IPS-18c (cell line): ENCODE data around the gene DKK3.
"Not testable (repeated sequence)": the region's sequence is repeated elsewhere in the genome, so short reads cannot be mapped to it uniquely, and the experiment has no call there.

Experiments used
- H3K4me3 ChIP-seq: 2 replicates; pipeline ENCODE4 v1.7.0; 2013; ENCODE audit warnings: low read depth, mild to moderate bottlenecking, low read length, moderate library complexity; ENCODE audit not compliant: insufficient read depth
- H3K9me3 ChIP-seq: one replicate; pipeline ENCODE4 v1.6.1; 2013; ENCODE audit warnings: mild to moderate bottlenecking, low read length, moderate library complexity; ENCODE audit not compliant: control insufficient read depth, insufficient read depth

DKK3 gene

GRCh38 chr11:12042215-12042676 lies 33.8 kb upstream of the DKK3 start:
- Histone ChIP-seq H3K9me3 (no peaks in the 10 kb centered on the region), H3K4me3 (no peak overlapping the region)

- H3K4me3 ChIP-seq, result not testable (repeated sequence)
These were observed 32.3 kb upstream of the DKK3 start for GRCh38 chr11:12040719-12041118.

GRCh38 chr11:12032968-12033367 lies 24.5 kb upstream of the DKK3 start:
- Histone ChIP-seq H3K4me3 (no peak overlapping the region), H3K9me3 (no peaks in the 10 kb centered on the region)

More at GRCh38 chr11:12040719-12041118, 32.3 kb upstream of the DKK3 start:
- H3K9me3 ChIP-seq, result not testable (repeated sequence)

GRCh38 chr11:12031856-12032544 lies 23.6 kb upstream of the DKK3 start:
- no peaks in the 10 kb centered on the region for H3K9me3 ChIP-seq

DNA sequence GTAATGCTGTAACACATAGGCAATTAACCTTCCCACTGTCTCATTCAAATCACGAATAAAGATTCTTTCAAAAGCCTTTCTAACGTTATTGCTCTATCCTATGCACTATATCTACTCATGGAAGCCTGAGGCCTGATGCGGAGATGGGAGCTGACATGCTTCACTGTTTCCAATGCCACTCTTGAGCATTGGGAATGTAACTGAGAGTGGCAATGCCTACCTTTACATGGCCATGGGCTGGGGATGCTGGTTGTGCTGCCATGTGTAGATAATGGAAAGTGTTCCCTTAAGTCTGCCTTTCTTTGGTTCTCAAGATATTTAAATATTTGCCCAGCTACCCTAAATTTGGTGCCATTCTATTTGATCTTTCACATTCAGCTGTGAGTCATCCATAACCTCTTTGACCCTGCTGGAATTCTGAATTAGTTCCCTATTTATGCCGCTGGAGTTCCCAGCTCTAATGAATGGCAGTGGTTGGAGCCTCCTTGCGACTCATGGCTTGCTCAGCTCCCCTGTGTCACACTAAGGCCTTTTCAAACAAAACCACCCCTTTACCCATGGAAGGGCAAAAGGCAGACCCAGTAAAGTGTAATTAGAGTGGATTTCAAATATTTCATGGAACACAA lies 21.4 kb upstream of the DKK3 start:
- no peaks in the 10 kb centered on the region for H3K9me3 ChIP-seq
- H3K4me3 ChIP-seq, result no peak overlapping the region

More at GRCh38 chr11:12031856-12032544, 23.6 kb upstream of the DKK3 start:
- H3K4me3 ChIP-seq, result no peak overlapping the region

- Histone ChIP-seq H3K9me3 (peaks cover 2% of the 10 kb centered on the region), H3K4me3 (no peak overlapping the region)
These were observed 20.7 kb upstream of the DKK3 start for GRCh38 chr11:12029119-12029518.

- Histone ChIP-seq H3K4me3 (no peak overlapping the region), H3K9me3 (peaks cover 6% of the 10 kb centered on the region)
These were observed 19.9 kb upstream of the DKK3 start for GRCh38 chr11:12028303-12028702.

GRCh38 chr11:12026331-12027211 lies 18.1 kb upstream of the DKK3 start:
- Histone ChIP-seq H3K4me3 (no peak overlapping the region), H3K9me3 (peaks cover 7% of the 10 kb centered on the region)

DNA sequence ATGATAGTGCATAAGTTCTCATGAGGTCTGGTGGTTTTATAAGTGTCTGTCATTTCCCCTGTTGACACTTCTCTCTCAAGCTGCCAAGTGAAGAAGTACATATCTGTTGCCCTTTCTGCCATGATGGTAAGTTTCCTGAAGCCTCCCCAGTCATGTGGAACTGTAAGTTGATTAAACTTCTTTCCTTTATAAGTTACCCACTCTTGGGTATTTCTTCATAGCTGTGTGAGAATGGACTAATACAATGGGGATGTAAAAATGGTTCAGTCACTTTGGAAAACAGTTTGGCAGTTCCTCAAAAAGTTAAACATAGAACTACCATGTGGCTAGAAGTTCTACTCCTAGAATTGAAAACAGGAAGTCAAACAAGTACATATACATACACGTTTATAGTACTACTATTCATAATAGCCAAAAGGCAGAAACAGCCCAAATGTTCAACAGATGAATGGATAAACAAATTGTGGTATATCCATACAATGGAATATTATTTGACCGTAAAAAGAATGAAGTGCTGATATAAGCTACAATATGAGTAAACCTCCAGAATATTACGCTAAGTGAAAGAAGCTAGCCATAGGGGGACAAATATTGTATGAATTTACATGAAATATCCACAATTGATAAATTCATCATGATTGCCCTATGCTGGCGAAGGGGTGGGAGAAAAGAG lies 16.0 kb upstream of the DKK3 start:
- H3K4me3 ChIP-seq, result no peak overlapping the region
- peaks cover 7% of the 10 kb centered on the region for H3K9me3 ChIP-seq

GRCh38 chr11:12023015-12023414 lies 14.6 kb upstream of the DKK3 start:
- H3K4me3 ChIP-seq, result no peak overlapping the region
- peaks cover 7% of the 10 kb centered on the region for H3K9me3 ChIP-seq

DNA sequence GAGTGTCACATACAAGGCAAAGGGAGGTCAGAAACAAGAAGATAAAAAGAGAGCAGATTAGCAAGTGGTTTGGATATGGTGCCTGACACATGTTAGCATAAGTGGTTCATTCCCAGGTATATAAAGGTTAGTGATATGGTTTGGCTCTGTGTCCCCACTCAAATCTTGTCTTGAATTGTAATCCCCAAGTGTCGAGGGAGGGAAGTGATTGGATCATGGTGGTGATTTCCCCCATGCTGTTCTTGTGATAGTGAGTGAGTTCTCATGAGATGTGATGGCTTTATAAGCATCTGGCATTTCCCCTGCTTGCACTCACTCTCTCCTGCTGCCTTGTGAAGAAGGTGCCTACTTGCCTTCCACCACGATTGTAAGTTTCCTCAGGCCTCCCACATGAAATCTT lies 12.1 kb upstream of the DKK3 start:
- Histone ChIP-seq H3K4me3 (no peak overlapping the region), H3K9me3 (peaks cover 7% of the 10 kb centered on the region)

GRCh38 chr11:12019866-12020416 lies 11.5 kb upstream of the DKK3 start:
- Histone ChIP-seq H3K4me3 (no peak overlapping the region), H3K9me3 (peaks cover 7% of the 10 kb centered on the region)

- Histone ChIP-seq H3K9me3 (peaks cover 7% of the 10 kb centered on the region), H3K4me3 (no peak overlapping the region)
These were observed 10.9 kb upstream of the DKK3 start for GRCh38 chr11:12019337-12019736.

DNA sequence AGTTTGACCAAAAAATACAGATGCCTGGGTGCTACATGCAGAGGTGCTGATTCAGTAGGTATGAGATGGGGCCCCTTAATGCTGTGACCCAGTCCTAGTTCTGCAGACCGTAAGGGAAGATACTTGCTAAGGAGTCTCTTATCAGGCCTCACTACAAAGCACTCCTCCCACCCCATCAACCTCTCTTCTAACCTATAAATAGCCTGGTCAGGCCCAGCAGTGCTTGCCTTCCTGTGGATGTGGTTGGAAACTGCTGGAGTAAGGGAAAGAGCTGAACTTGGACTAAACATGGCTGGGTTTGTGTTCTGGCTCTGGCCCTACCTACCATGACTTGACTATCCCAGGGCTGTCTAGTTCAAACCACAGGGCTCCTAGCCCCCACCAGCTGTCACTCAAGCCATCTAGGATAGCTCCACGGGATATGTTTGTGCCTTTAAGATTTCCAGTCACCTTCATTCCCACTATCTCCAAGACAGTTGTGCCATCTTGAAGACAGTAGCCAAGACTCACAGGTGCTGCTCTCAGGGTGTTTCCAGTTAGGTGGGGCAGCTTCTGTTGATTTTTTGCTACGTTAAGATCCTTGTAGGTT lies 9.5 kb upstream of the DKK3 start:
- Histone ChIP-seq H3K4me3 (no peak overlapping the region), H3K9me3 (no peaks in the 10 kb centered on the region)

- Histone ChIP-seq H3K9me3 (no peaks in the 10 kb centered on the region), H3K4me3 (no peak overlapping the region)
These were observed 8.8 kb upstream of the DKK3 start for GRCh38 chr11:12017243-12017678.

DNA sequence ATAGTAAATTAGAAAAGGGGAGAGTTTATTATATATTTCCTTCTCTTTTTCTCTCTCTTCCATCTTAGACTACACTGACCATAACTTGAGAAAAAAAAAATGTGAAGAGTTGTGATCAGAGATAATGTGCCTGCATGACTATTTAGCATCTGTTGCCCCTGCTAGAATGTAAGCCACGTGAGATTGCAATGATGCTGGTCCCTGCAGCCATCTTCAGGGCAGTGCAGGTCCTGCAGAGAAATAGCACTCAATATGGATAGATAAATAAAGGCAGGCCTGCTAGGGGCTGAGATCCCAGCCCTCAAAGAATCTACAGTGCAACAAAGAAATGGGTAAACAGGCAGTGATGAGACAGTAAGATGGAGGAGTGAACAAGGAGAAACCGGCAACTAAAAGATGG lies 7.8 kb upstream of the DKK3 start:
- Histone ChIP-seq H3K9me3 (no peaks in the 10 kb centered on the region), H3K4me3 (no peak overlapping the region)

DNA sequence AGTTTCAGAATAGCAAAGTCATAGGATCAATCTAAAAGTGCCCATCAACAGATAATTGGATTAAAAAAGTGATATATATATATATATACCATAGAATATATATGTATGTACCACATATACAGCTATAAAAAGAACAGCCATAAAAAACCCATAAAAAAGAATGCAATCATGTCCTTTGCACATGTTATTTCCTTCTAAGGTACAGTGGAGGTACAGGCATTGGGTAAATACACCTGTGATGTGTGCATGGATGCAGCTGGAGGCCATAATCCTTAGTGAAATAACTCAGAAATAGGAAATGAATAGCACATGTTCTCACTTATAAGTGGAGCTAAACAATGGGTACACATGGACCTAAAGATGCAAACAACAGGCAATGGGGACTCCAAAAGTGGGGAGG lies 7.1 kb upstream of the DKK3 start:
- no peaks in the 10 kb centered on the region for H3K9me3 ChIP-seq
- no peak overlapping the region for H3K4me3 ChIP-seq
